ENCODE data around the gene CIDEB. TPM values are rescaled to one million over a fixed set of nuclear protein-coding genes. Genes with fewer than 3 reads are reported as not detected.

Gene CIDEB
- total RNA-seq, 4 donors from 2014 or later = 23.4 to 32.7 (median 31.7) TPM

DNA sequence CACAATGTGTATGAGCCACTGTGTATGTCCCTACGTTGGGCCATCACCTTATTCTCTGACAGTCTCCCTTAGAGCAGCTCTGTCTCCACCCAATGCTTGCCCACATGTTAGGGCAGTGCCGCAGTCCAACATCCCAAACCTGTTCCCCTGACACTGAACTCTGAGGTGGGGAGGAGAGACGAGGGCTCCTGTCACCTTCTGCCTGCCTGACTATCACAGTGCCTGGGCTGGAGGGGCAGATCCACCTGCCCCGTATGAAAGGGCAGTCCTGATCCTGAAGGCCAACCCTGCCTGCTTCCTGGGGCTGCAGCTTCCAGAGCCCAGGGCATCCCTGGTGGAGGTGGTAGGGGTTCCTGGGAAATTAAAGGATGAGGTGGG is 47.0 kb downstream of the CIDEB start:
- DNase-seq (ENCODE audit: low spot score in 2 of 2) = no peak
- no peaks in the 10 kb centered on the region for H3K27me3 ChIP-seq
- no peak overlapping the region for H3K27ac ChIP-seq
- peaks cover 16% of the 10 kb centered on the region for H3K36me3 ChIP-seq
- no peaks in the 10 kb centered on the region for H3K9me3 ChIP-seq
- TF ChIP-seq POLR2AphosphoS5 (IDR thresholded peaks at IDR 0.05) (no peak), POLR2A (IDR thresholded peaks at IDR 0.05) (no peak), EP300 (IDR thresholded peaks at IDR 0.05) (no peak)
- TF ChIP-seq, protein P1, sequence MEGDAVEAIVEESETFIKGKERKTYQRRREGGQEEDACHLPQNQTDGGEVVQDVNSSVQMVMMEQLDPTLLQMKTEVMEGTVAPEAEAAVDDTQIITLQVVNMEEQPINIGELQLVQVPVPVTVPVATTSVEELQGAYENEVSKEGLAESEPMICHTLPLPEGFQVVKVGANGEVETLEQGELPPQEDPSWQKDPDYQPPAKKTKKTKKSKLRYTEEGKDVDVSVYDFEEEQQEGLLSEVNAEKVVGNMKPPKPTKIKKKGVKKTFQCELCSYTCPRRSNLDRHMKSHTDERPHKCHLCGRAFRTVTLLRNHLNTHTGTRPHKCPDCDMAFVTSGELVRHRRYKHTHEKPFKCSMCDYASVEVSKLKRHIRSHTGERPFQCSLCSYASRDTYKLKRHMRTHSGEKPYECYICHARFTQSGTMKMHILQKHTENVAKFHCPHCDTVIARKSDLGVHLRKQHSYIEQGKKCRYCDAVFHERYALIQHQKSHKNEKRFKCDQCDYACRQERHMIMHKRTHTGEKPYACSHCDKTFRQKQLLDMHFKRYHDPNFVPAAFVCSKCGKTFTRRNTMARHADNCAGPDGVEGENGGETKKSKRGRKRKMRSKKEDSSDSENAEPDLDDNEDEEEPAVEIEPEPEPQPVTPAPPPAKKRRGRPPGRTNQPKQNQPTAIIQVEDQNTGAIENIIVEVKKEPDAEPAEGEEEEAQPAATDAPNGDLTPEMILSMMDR (IDR thresholded peaks at IDR 0.05) = no peak
- H3K4me1 ChIP-seq = peaks cover 33% of the 10 kb centered on the region
- no peak overlapping the region for H3K4me3 ChIP-seq
- WGBS = 61% methylated on average over 4 of the region's 4 CpGs

DNA sequence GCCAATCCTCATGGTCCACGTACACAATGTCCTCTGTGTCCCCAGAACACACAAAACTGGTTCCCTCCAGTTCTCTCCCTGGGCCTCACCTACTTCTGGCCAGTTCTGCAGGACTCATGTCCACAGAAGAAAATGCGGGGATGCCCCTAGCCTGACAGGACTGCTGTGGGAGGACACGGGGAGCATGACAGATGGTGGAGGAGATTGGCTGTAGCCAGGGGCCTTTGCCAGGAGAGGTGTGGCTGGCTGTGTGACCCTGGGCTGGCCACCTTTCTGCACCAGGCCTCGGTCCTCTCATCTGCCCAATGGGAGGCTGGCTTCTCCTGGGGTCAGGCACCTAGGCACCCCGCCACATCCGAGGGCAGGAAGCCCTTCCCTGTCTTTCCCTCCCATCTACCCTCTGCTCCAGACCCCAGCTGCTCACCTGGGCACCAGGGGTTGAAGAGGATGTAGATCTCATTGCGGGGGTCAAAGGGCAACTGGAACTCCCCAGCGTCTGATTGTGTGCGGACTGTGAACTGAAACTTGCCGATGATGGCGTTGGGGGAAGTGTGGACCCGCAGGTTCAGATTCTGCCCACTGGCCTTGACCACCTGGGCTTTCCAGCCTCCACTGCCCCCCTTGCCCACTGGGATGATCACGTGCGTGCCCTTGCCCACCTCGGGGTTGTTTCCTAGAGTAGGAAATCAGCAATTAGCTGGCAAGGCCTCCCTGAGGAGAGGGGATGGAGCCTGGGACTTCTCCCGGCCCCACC is 47.6 kb downstream of the CIDEB start:
- no peaks in the 10 kb centered on the region for H3K27me3 ChIP-seq
- no peak overlapping the region for H3K4me3 ChIP-seq
- H3K27ac ChIP-seq = peak overlapping the region; percentile 50
- WGBS = 87% methylated on average over 13 of the region's 16 CpGs
- H3K9me3 ChIP-seq = no peaks in the 10 kb centered on the region
- peaks cover 33% of the 10 kb centered on the region for H3K4me1 ChIP-seq
- TF ChIP-seq EP300 (IDR thresholded peaks at IDR 0.05) (no peak), POLR2A (IDR thresholded peaks at IDR 0.05) (no peak), POLR2AphosphoS5 (IDR thresholded peaks at IDR 0.05) (no peak)
- TF ChIP-seq, protein P1 (IDR thresholded peaks at IDR 0.05) = no peak
- peaks cover 16% of the 10 kb centered on the region for H3K36me3 ChIP-seq
- DNase-seq (ENCODE audit: low spot score in 2 of 2) = no peak

DNA sequence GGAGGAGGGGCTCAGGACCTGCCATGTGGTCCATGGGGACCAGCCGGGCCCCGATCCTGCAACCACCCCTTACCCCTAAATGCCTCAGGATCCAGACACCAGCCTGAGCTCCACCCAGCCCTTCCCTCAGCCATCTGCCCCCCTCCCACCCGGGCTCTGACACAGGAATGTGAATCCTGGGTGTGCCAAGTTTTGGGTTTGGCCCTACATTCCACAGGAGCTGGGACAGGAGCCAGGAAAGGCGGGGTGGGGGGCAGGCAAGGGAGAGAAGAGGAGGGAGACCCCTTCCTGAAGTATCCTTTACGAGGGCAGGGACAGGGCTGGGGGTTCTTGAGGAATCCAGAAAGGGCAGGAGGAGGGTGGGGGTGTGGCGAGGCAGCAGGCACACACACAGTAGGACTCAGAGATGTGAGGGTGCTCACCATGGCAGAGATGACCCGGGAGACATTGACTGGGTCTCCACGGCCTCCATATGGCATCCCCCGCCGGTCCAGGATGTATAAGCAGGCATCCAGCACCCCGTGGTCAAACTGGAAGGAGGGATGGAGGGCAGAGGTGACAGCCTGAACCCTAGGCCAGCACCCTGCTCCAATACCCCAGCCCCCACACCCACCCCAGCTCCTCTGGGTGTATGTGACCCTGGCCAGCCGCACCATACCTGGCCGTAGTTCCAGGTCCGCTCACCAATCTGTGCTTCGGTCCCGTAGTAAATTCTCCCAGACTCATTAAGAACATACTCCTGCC is 48.3 kb downstream of the CIDEB start:
- H3K4me1 ChIP-seq = peaks cover 26% of the 10 kb centered on the region
- H3K4me3 ChIP-seq = no peak overlapping the region
- WGBS = 64% methylated on average over 15 of the region's 16 CpGs
- H3K27ac ChIP-seq = peak overlapping the region; percentile 65
- no peaks in the 10 kb centered on the region for H3K9me3 ChIP-seq
- TF ChIP-seq EP300 (IDR thresholded peaks at IDR 0.05) (no peak), POLR2A (IDR thresholded peaks at IDR 0.05) (no peak), POLR2AphosphoS5 (IDR thresholded peaks at IDR 0.05) (no peak)
- TF ChIP-seq, protein P1 (IDR thresholded peaks at IDR 0.05) = no peak
- DNase-seq (ENCODE audit: low spot score in 2 of 2) = peak in 1 of 2 donors; percentile 62
- peaks cover 20% of the 10 kb centered on the region for H3K36me3 ChIP-seq
- H3K27me3 ChIP-seq = no peaks in the 10 kb centered on the region

DNA sequence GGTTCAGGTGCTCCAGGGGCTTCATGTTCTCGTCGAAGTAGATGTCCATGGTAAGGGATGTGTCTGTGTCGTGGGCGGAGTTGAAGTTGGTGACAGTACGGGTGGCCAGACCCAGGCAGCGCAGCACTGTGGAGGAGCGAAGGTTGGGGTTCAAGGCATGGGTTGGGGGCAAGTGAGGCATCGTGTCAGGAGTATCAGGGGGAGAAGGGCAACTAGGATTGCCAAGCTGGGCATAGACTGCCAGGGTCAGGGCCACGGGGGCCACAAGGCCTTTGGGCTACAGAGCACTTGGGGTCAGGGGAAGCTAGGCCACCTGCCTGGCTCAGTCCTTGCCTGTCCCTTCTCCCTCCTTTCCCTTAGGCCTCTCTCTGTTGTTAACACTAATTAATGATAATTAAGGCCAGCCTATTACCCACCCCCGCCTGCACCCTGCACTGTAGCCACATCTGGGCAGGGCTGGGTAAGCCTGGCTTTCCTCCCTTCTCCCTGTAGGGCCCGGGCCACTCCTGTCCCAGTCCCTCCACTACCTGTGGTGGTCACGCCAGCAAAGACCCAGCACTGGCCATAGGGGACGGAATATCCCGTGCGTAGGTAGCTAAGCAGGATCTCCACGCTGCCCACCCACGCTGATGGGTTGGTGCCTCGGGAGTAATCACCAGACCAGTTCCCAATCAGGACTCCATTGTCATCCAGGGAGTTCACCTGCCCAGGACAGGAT is 49.1 kb downstream of the CIDEB start:
- peaks cover 20% of the 10 kb centered on the region for H3K4me1 ChIP-seq
- WGBS = 75% methylated on average over 15 of the region's 18 CpGs
- peak in 1 of 2 donors; percentile 56 for DNase-seq (ENCODE audit: low spot score in 2 of 2)
- no peaks in the 10 kb centered on the region for H3K9me3 ChIP-seq
- peaks cover 27% of the 10 kb centered on the region for H3K36me3 ChIP-seq
- peak overlapping the region; percentile 65 for H3K27ac ChIP-seq
- no peaks in the 10 kb centered on the region for H3K27me3 ChIP-seq
- TF ChIP-seq, protein P1 (IDR thresholded peaks at IDR 0.05) = no peak
- TF ChIP-seq POLR2A (IDR thresholded peaks at IDR 0.05) (no peak), EP300 (IDR thresholded peaks at IDR 0.05) (no peak), POLR2AphosphoS5 (IDR thresholded peaks at IDR 0.05) (no peak)
- no peak overlapping the region for H3K4me3 ChIP-seq
